IMR-90 (cell line): ENCODE measurements around the gene MTG1. TPM values are rescaled to one million over a fixed set of nuclear protein-coding genes. Genes with fewer than 3 reads are reported as not detected.

Experiments
- ATAC-seq: fragments of 200-7000 bp; cut with Tn5 transposase; 2 replicates; pipeline ENCODE4 v1.9.1; 2020; ENCODE audit warnings: low read depth, mild to moderate bottlenecking, moderate library complexity
- BruUV-seq: library from RNA; stranded (reverse); fragments of 400-500 nt; replicated peaks from 2 replicates; lab custom pipeline; 2021; lab: Mats Ljungman, UMichigan
- CTCF ChIA-PET: fragments of 300-600 bp; formaldehyde crosslinking; extraction: SDS; loops from one replicate; lab custom pipeline; 2021; ENCODE audit warnings: antibody characterized with exemption; lab: Yijun Ruan, JAX
- POLR2A ChIA-PET: fragments of 300-600 bp; sonication (Branson Sonifier 250); formaldehyde crosslinking; loops from one replicate; lab custom pipeline; 2022; ENCODE audit warnings: antibody characterized with exemption; ENCODE audit not compliant: unreplicated experiment; lab: Charles Lee
- DNase-seq: peaks from one replicate; pipeline ENCODE4 v3.0.0; 2013
- H2AFZ ChIP-seq: replicated peaks from 2 replicates; pipeline ENCODE3; 2013; ENCODE audit warnings: low read length, mild to moderate bottlenecking; ENCODE audit not compliant: poor library complexity
- H2AK5ac ChIP-seq: 2 replicates; pipeline ENCODE4 v1.6.1; 2013; ENCODE audit warnings: low read depth, low read length, inconsistent platforms
- H2AK9ac ChIP-seq: replicated peaks from 2 replicates; pipeline ENCODE3; 2013; ENCODE audit warnings: mild to moderate bottlenecking, low read depth, low read length, moderate library complexity; ENCODE audit not compliant: poor library complexity
- H2BK120ac ChIP-seq: 2 replicates; pipeline ENCODE4 v1.6.1; 2013; ENCODE audit warnings: low read depth, low read length, inconsistent platforms
- H2BK15ac ChIP-seq: 3 replicates; pipeline ENCODE4 v1.6.1; 2013; ENCODE audit warnings: low read depth, low read length, inconsistent platforms
- H2BK20ac ChIP-seq: 2 replicates; pipeline ENCODE4 v1.6.1; 2013; ENCODE audit warnings: low read depth, mild to moderate bottlenecking, inconsistent platforms, low read length, moderate library complexity
- H2BK5ac ChIP-seq: 2 replicates; pipeline ENCODE4 v1.6.1; 2013; ENCODE audit warnings: mild to moderate bottlenecking, low read depth, low read length, inconsistent platforms; ENCODE audit not compliant: poor library complexity, severe bottlenecking
- H3K14ac ChIP-seq: replicated peaks from 2 replicates; pipeline ENCODE4 v1.6.1; 2013; ENCODE audit warnings: low read depth, low read length, inconsistent platforms
- H3K18ac ChIP-seq: 2 replicates; pipeline ENCODE4 v1.6.1; 2013; ENCODE audit warnings: low read depth, low read length, control low read depth
- H3K23ac ChIP-seq: 2 replicates; pipeline ENCODE4 v1.6.1; 2013; ENCODE audit warnings: low read depth, low read length, inconsistent platforms
- H3K27ac ChIP-seq: 2 replicates; pipeline ENCODE4 v1.5.1; 2013; ENCODE audit warnings: mild to moderate bottlenecking, control low read depth, low read length; ENCODE audit not compliant: insufficient read depth
- H3K27me3 ChIP-seq: 2 replicates; pipeline ENCODE4 v1.6.1; 2013; ENCODE audit warnings: low read length; ENCODE audit not compliant: control insufficient read depth, insufficient read depth
- H3K36me3 ChIP-seq: 2 replicates; pipeline ENCODE4 v1.6.1; 2013; ENCODE audit warnings: low read length, mixed read lengths; ENCODE audit not compliant: control insufficient read depth, insufficient read depth
- H3K4ac ChIP-seq: 2 replicates; pipeline ENCODE4 v1.6.1; 2013; ENCODE audit warnings: low read depth, low read length, inconsistent platforms
- H3K4me1 ChIP-seq: 2 replicates; pipeline ENCODE4 v1.6.1; 2013; ENCODE audit warnings: low read length, mixed read lengths; ENCODE audit not compliant: control insufficient read depth, insufficient read depth
- H3K4me2 ChIP-seq: 2 replicates; pipeline ENCODE4 v1.6.1; 2013; ENCODE audit warnings: low read depth, mild to moderate bottlenecking, control low read depth, low read length, moderate library complexity
- H3K4me3 ChIP-seq: 2 replicates; pipeline ENCODE4 v1.5.1; 2013; ENCODE audit warnings: low read depth, mild to moderate bottlenecking, control low read depth, low read length, moderate library complexity; ENCODE audit not compliant: insufficient read depth
- H3K56ac ChIP-seq: 2 replicates; pipeline ENCODE4 v1.6.1; 2013; ENCODE audit warnings: low read length, inconsistent platforms; ENCODE audit not compliant: insufficient read depth; ENCODE audit errors: extremely low read depth
- H3K79me1 ChIP-seq, 2 experiments: 2 replicates each; pipeline ENCODE4 v1.6.1; 2013; ENCODE audit warnings: low read length in 2 of 2, inconsistent platforms in 1 of 2, low read depth in 1 of 2
- H3K9ac ChIP-seq: 2 replicates; pipeline ENCODE4 v1.6.1; 2013; ENCODE audit warnings: low read depth, low read length, control low read depth
- H3K9me1 ChIP-seq: 2 replicates; pipeline ENCODE4 v1.6.1; 2013; ENCODE audit warnings: low read length, inconsistent platforms; ENCODE audit not compliant: insufficient read depth
- H3K9me3 ChIP-seq: 2 replicates; pipeline ENCODE4 v1.6.1; 2013; ENCODE audit warnings: low read length; ENCODE audit not compliant: control insufficient read depth, insufficient read depth
- H4K20me1 ChIP-seq: 2 replicates; pipeline ENCODE4 v1.6.1; 2013; ENCODE audit warnings: low read length, inconsistent platforms; ENCODE audit not compliant: insufficient read depth
- H4K5ac ChIP-seq: 2 replicates; pipeline ENCODE4 v1.6.1; 2013; ENCODE audit warnings: mild to moderate bottlenecking, low read depth, low read length, control low read depth
- H4K8ac ChIP-seq, 2 experiments: 2 replicates each; pipeline ENCODE4 v1.6.1; 2013; ENCODE audit warnings: low read depth in 2 of 2, low read length in 2 of 2, control low read depth in 1 of 2, inconsistent platforms in 1 of 2
- H4K91ac ChIP-seq: 2 replicates; pipeline ENCODE4 v1.6.1; 2013; ENCODE audit warnings: low read depth, low read length, inconsistent platforms; ENCODE audit not compliant: insufficient read depth
- MAFK ChIP-seq: IDR thresholded peaks from 2 replicates; pipeline ENCODE4 v1.6.1; 2012; ENCODE audit warnings: low read depth, low read length, improper control_type of control experiment
- WGBS, 2 experiments: methylation state at CpG; one replicate each; pipeline versions ENCODE4 v1.1.5 to v1.1.7; 2013; ENCODE audit warnings: missing lambda C conversion rate in 2 of 2; ENCODE audit not compliant: insufficient read length in 1 of 2; ENCODE audit errors: extremely low coverage in 2 of 2; 5-methylcytosine and 5-hydroxymethylcytosine counted together
- dilution Hi-C: fragments of 300-500 bp; cut with HindIII; formaldehyde crosslinking; loops from one replicate; pipeline ENCODE4 v1.14.3; 2018; ENCODE audit warnings: low sequenced_read_pairs; ENCODE audit not compliant: unreplicated experiment
- in situ Hi-C: fragments of 300-500 bp; cut with MboI; formaldehyde crosslinking; loops from 3 replicates; pipeline ENCODE4 v1.14.3; 2019; ENCODE audit warnings: low sequenced_read_pairs, inconsistent platforms, mixed read lengths
- intact Hi-C: fragments of 100-400 bp; cut with micrococcal nuclease; formaldehyde crosslinking; loops from 2 replicates; pipeline ENCODE4 v1.10.0; 2022
- polyA plus RNA-seq, 3 experiments: library from polyadenylated mRNA; depleted of rRNA; stranded (reverse); fragments of >200 nt; gene quantifications; 2 replicates each; pipeline ENCODE4 v1.2.3, GENCODE V29; 2012; ENCODE audit warnings: low replicate concordance in 1 of 3
- total RNA-seq: library from RNA; depleted of rRNA; stranded (reverse); fragments of >200 nt; gene quantifications from 2 replicates; pipeline ENCODE4 v1.2.3, GENCODE V29; 2012
- TF ChIP-seq, protein P1 (sequence below): conservative IDR thresholded peaks from 2 replicates; pipeline ENCODE4 v1.5.1; 2012; ENCODE audit warnings: mild to moderate bottlenecking, low read depth, low read length, improper control_type of control experiment

The MTG1 gene
- total and polyA plus RNA-seq, 2 of the 4 experiments (the other 2 are of a cell fraction): 38.5 to 64.8 TPM

- dilution Hi-C loops: no loop called here
- Histone ChIP-seq H2BK20ac (no peak overlapping the region), H2BK15ac (no peak overlapping the region), H3K9me3 (no peaks in the 10 kb centered on the region), H3K18ac (no peak overlapping the region), H4K8ac (no peak overlapping the region), H3K4me3 (no peak overlapping the region), H3K9me1 (0 out of 2 replicates have a peak, but pooled peaks cover 5% of the 10 kb centered on the region), H3K56ac (no peak overlapping the region), H2AFZ (no peak overlapping the region), H3K9ac (no peak overlapping the region), H4K20me1 (peaks cover 3% of the 10 kb centered on the region), H4K91ac (no peak overlapping the region), H2BK120ac (no peak overlapping the region), H2AK5ac (no peak overlapping the region), H2AK9ac (peak overlapping the region; percentile 28), H3K4me2 (no peak overlapping the region), H4K5ac (no peak overlapping the region), H3K4me1 (peaks cover 2% of the 10 kb centered on the region; the same call in 1 of the 2 replicates), H3K27me3 (peaks cover 3% of the 10 kb centered on the region; the same call in 1 of the 2 replicates), H3K4ac (no peak overlapping the region), H3K23ac (no peak overlapping the region), H3K14ac (no peak overlapping the region), H2BK5ac (no peak overlapping the region), H3K27ac (no peak overlapping the region), H3K79me1 (peaks cover 5 to 7% of the 10 kb centered on the region in 2 experiments; a peak in 1 of 4 replicates), H3K36me3 (peaks cover 5% of the 10 kb centered on the region; the same call in 1 of the 2 replicates)
- DNase-seq (no peak), ATAC-seq (no peak; the same call in none of the 2 replicates)
- 70% methylated on average over 14 of the region's 24 CpGs; no CpG with 5 or more reads in 1 of the 2 experiments for WGBS, 2 experiments
- no TSS peak for BruUV-seq
- intact Hi-C loops: no loop called here
- ChIA-PET POLR2A (no interaction called here), CTCF (no interaction called here)
- TF ChIP-seq, protein P1, sequence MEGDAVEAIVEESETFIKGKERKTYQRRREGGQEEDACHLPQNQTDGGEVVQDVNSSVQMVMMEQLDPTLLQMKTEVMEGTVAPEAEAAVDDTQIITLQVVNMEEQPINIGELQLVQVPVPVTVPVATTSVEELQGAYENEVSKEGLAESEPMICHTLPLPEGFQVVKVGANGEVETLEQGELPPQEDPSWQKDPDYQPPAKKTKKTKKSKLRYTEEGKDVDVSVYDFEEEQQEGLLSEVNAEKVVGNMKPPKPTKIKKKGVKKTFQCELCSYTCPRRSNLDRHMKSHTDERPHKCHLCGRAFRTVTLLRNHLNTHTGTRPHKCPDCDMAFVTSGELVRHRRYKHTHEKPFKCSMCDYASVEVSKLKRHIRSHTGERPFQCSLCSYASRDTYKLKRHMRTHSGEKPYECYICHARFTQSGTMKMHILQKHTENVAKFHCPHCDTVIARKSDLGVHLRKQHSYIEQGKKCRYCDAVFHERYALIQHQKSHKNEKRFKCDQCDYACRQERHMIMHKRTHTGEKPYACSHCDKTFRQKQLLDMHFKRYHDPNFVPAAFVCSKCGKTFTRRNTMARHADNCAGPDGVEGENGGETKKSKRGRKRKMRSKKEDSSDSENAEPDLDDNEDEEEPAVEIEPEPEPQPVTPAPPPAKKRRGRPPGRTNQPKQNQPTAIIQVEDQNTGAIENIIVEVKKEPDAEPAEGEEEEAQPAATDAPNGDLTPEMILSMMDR: peak; percentile 9; the same call in 1 of the 2 replicates
- no peak for TF ChIP-seq MAFK
- in situ Hi-C loops: no loop called here
Observed at GRCh38 chr10:133351408-133352318, 42.3 kb upstream of the MTG1 start.
